WTC11 (cell line): ENCODE results near the gene SAFB. TPM values are rescaled to one million over a fixed set of nuclear protein-coding genes. Genes with fewer than 3 reads are reported as not detected.

Source experiments
- ATAC-seq: fragments of 200-7000 bp; cut with Tn5 transposase; 2 replicates; pipeline ENCODE4 v1.10.0; 2021; ENCODE audit warnings: mild to moderate bottlenecking, moderate library complexity
- CTCF ChIA-PET: fragments of 300-600 bp; sonication (Branson Sonifier 250); formaldehyde crosslinking; loops from one replicate; lab custom pipeline; 2021; ENCODE audit warnings: antibody characterized with exemption; lab: Charles Lee
- POLR2A ChIA-PET: fragments of 350-600 bp; sonication (Branson Sonifier 250); formaldehyde crosslinking; loops from one replicate; lab custom pipeline; 2021; ENCODE audit warnings: antibody characterized with exemption; lab: Charles Lee
- DNase-seq: peaks from one replicate; pipeline ENCODE4 v3.0.0; 2021; ENCODE audit warnings: low spot score
- H3K27ac Mint-ChIP-seq: 2 replicates; pipeline ENCODE4 v1.8.0; 2021; ENCODE audit warnings: mixed read lengths
- H3K27me3 Mint-ChIP-seq: 2 replicates; pipeline ENCODE4 v1.8.0; 2021; ENCODE audit warnings: low read depth, mild to moderate bottlenecking, moderate library complexity, mixed read lengths
- H3K36me3 Mint-ChIP-seq: 2 replicates; pipeline ENCODE4 v1.8.0; 2021; ENCODE audit warnings: mixed read lengths
- H3K4me1 Mint-ChIP-seq: 2 replicates; pipeline ENCODE4 v1.8.0; 2022; ENCODE audit warnings: mixed read lengths
- H3K4me3 Mint-ChIP-seq: 2 replicates; pipeline ENCODE4 v1.8.0; 2021; ENCODE audit warnings: mild to moderate bottlenecking, moderate library complexity, mixed read lengths
- H3K9me3 Mint-ChIP-seq: 2 replicates; pipeline ENCODE4 v1.8.0; 2021; ENCODE audit warnings: mixed read lengths
- AFF4 ChIP-seq: sonication (generic); formaldehyde crosslinking; IDR thresholded peaks from 2 replicates; pipeline ENCODE4 v1.8.1; 2023; ENCODE audit warnings: mild to moderate bottlenecking, missing genetic modification reagents, borderline replicate concordance
- AR ChIP-seq: fragments of 250-450 bp; sonication (Bioruptor Pico); IDR thresholded peaks from 2 replicates; pipeline ENCODE4 v1.9.0; 2021; ENCODE audit warnings: mild to moderate bottlenecking
- CREM ChIP-seq: sonication (generic); formaldehyde crosslinking; IDR thresholded peaks from 2 replicates; pipeline ENCODE4 v1.8.1; 2022; ENCODE audit warnings: mild to moderate bottlenecking, missing genetic modification reagents, moderate library complexity
- EMX1 ChIP-seq: fragments of 250-450 bp; sonication (Bioruptor Pico); IDR thresholded peaks from 2 replicates; pipeline ENCODE4 v1.8.0; 2021; ENCODE audit warnings: mild to moderate bottlenecking
- ETV6 ChIP-seq: sonication (generic); formaldehyde crosslinking; IDR thresholded peaks from 2 replicates; pipeline ENCODE4 v1.8.1; 2022; ENCODE audit warnings: mild to moderate bottlenecking, missing genetic modification reagents
- FOXP1 ChIP-seq: sonication (generic); formaldehyde crosslinking; IDR thresholded peaks from 2 replicates; pipeline ENCODE4 v1.8.0; 2022; ENCODE audit warnings: missing genetic modification reagents, mild to moderate bottlenecking, moderate library complexity, borderline replicate concordance
- HMGA2 ChIP-seq: fragments of 250-450 bp; sonication (Bioruptor Pico); IDR thresholded peaks from 2 replicates; pipeline ENCODE4 v1.4.0; 2021; ENCODE audit warnings: mild to moderate bottlenecking, moderate library complexity
- IRF1 ChIP-seq: sonication (generic); formaldehyde crosslinking; IDR thresholded peaks from 2 replicates; pipeline ENCODE4 v1.8.0; 2023; ENCODE audit warnings: missing genetic modification reagents
- JUN ChIP-seq: sonication (generic); formaldehyde crosslinking; IDR thresholded peaks from 2 replicates; pipeline ENCODE4 v1.8.0; 2023; ENCODE audit warnings: mild to moderate bottlenecking, missing genetic modification reagents
- NR3C1 ChIP-seq: sonication (generic); formaldehyde crosslinking; conservative IDR thresholded peaks from 2 replicates; pipeline ENCODE4 v1.8.1; 2023; ENCODE audit warnings: low read depth, mild to moderate bottlenecking, missing genetic modification reagents
- PRDM15 ChIP-seq: sonication (generic); formaldehyde crosslinking; IDR thresholded peaks from 2 replicates; pipeline ENCODE4 v1.8.0; 2022; ENCODE audit warnings: missing genetic modification reagents
- PREB ChIP-seq: sonication (generic); formaldehyde crosslinking; IDR thresholded peaks from 2 replicates; pipeline ENCODE4 v1.8.1; 2022; ENCODE audit warnings: mild to moderate bottlenecking, missing genetic modification reagents, moderate library complexity, borderline replicate concordance
- SMAD4 ChIP-seq: sonication (generic); formaldehyde crosslinking; IDR thresholded peaks from 2 replicates; pipeline ENCODE4 v1.8.0; 2022; ENCODE audit warnings: mild to moderate bottlenecking, missing genetic modification reagents
- TEAD1 ChIP-seq: sonication (generic); formaldehyde crosslinking; IDR thresholded peaks from 2 replicates; pipeline ENCODE4 v1.8.0; 2022; ENCODE audit warnings: mild to moderate bottlenecking, missing genetic modification reagents
- TEAD4 ChIP-seq: sonication (generic); formaldehyde crosslinking; IDR thresholded peaks from 2 replicates; pipeline ENCODE4 v1.8.0; 2022; ENCODE audit warnings: mild to moderate bottlenecking, missing genetic modification reagents
- ZBTB21 ChIP-seq: sonication (generic); formaldehyde crosslinking; IDR thresholded peaks from 2 replicates; pipeline ENCODE4 v1.8.1; 2023; ENCODE audit warnings: mild to moderate bottlenecking, missing genetic modification reagents, borderline replicate concordance
- ZMAT4 ChIP-seq: fragments of 250-450 bp; sonication (Bioruptor Pico); IDR thresholded peaks from 2 replicates; pipeline ENCODE4 v1.9.0; 2021; ENCODE audit warnings: mild to moderate bottlenecking
- ZNF121 ChIP-seq: sonication (generic); formaldehyde crosslinking; IDR thresholded peaks from 2 replicates; pipeline ENCODE4 v1.8.0; 2023; ENCODE audit warnings: missing genetic modification reagents
- ZNF232 ChIP-seq: sonication (generic); formaldehyde crosslinking; IDR thresholded peaks from 2 replicates; pipeline ENCODE4 v1.8.0; 2022; ENCODE audit warnings: mild to moderate bottlenecking, missing genetic modification reagents
- total RNA-seq: library from RNA; stranded (reverse); gene quantifications from 3 replicates; pipeline ENCODE4 v1.2.3, GENCODE V29; 2021
- TF ChIP-seq, protein P1 (sequence below): sonication (generic); formaldehyde crosslinking; IDR thresholded peaks from 2 replicates; pipeline ENCODE4 v1.8.1; 2022; ENCODE audit warnings: missing genetic modification reagents, borderline replicate concordance
- TF ChIP-seq, protein P2 (sequence below): sonication (generic); formaldehyde crosslinking; IDR thresholded peaks from 2 replicates; pipeline ENCODE4 v1.8.1; 2022; ENCODE audit warnings: mild to moderate bottlenecking, moderate library complexity, missing genetic modification reagents
- TF ChIP-seq, protein P3 (sequence below): sonication (generic); formaldehyde crosslinking; IDR thresholded peaks from 2 replicates; pipeline ENCODE4 v1.8.0; 2022; ENCODE audit warnings: mild to moderate bottlenecking, missing genetic modification reagents

The SAFB gene
- total RNA-seq, 1 experiment from 2014 or later: 141 TPM

DNA sequence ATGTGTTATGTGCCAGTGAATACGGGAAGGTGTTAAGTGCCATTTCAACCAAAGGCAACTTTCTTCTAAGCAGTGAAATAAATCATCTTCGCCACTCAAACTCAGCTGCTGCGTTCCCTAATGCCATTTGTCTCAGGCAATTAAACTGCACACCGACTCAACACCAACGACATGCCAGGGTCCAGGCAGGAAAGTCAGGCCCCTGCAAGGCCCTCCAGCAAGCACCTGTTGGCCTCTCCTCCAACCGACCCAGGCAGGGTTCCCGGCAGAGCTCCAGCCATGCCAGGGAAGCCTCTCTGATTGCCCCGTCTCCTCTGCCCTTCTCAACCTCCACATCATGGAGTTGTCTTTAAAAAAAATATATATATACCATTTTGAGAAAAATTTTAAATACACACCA is 22.1 kb upstream of the SAFB start (continued):
- TF ChIP-seq, protein P1, sequence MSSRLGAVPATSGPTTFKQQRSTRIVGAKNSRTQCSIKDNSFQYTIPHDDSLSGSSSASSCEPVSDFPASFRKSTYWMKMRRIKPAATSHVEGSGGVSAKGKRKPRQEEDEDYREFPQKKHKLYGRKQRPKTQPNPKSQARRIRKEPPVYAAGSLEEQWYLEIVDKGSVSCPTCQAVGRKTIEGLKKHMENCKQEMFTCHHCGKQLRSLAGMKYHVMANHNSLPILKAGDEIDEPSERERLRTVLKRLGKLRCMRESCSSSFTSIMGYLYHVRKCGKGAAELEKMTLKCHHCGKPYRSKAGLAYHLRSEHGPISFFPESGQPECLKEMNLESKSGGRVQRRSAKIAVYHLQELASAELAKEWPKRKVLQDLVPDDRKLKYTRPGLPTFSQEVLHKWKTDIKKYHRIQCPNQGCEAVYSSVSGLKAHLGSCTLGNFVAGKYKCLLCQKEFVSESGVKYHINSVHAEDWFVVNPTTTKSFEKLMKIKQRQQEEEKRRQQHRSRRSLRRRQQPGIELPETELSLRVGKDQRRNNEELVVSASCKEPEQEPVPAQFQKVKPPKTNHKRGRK (CRISPR knock-in tag): no peak
- TF ChIP-seq, protein P2, sequence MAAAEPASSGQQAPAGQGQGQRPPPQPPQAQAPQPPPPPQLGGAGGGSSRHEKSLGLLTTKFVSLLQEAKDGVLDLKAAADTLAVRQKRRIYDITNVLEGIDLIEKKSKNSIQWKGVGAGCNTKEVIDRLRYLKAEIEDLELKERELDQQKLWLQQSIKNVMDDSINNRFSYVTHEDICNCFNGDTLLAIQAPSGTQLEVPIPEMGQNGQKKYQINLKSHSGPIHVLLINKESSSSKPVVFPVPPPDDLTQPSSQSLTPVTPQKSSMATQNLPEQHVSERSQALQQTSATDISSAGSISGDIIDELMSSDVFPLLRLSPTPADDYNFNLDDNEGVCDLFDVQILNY: no peak
- TF ChIP-seq SMAD4 (CRISPR knock-in tag): no peak

DNA sequence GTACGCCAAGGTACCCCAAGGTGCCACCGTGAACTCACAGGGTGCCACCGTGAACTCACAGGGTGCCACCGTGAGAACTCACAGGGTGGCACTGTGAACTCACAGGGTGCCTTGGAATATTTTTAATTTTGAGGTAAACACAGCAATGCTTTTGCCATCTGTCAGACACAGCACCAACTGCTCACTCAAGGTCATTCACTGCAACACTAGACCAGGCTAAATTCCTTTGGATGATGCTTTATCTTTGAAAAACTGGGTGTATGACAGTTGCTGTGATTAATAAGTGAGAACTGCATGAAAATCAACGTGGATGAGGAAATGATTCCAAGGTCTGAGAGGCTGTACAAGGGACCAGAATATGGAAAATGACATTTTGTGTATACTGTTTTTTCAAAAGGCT is 19.3 kb upstream of the SAFB start:
- H3K4me1 Mint-ChIP-seq: no peaks in the 10 kb centered on the region
- no peak overlapping the region for H3K27ac Mint-ChIP-seq
- TF ChIP-seq AFF4 (CRISPR knock-in tag) (no peak), NR3C1 (no peak), ZNF121 (CRISPR knock-in tag) (no peak), ZNF232 (no peak), ZBTB21 (CRISPR knock-in tag) (no peak), IRF1 (CRISPR knock-in tag) (no peak), PREB (CRISPR knock-in tag) (no peak), ETV6 (CRISPR knock-in tag) (no peak), EMX1 (no peak), CREM (CRISPR knock-in tag) (no peak), ZMAT4 (CRISPR knock-in tag) (no peak), TEAD4 (CRISPR knock-in tag) (no peak), TEAD1 (CRISPR knock-in tag) (no peak), PRDM15 (no peak), AR (CRISPR knock-in tag) (no peak), FOXP1 (CRISPR knock-in tag) (no peak), JUN (CRISPR knock-in tag) (no peak), HMGA2 (CRISPR knock-in tag) (no peak)
- TF ChIP-seq, protein P3, sequence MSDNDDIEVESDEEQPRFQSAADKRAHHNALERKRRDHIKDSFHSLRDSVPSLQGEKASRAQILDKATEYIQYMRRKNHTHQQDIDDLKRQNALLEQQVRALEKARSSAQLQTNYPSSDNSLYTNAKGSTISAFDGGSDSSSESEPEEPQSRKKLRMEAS: no peak
- ATAC-seq (no peak), DNase-seq (no peak)
- H3K9me3 Mint-ChIP-seq: no peaks in the 10 kb centered on the region
- peaks cover 79% of the 10 kb centered on the region for H3K36me3 Mint-ChIP-seq
- ChIA-PET POLR2A (no interaction called here), CTCF (no interaction called here)
- H3K27me3 Mint-ChIP-seq: no peaks in the 10 kb centered on the region
- H3K4me3 Mint-ChIP-seq: no peak overlapping the region
